Central memory CD4-positive, alpha-beta T cell (primary cell): Measurements from ENCODE around the gene CPD.
"Not testable (repeated sequence)": the region's sequence is repeated elsewhere in the genome, so short reads cannot be mapped to it uniquely, and the experiment has no call there.

ENCODE experiments used
- DNase-seq: peaks from one replicate; pipeline ENCODE4 v3.0.0; 2022
- total RNA-seq, 3 experiments: gene quantifications; one replicate each; lab custom pipeline; 2026; lab: John Stamatoyannopoulos, UW

The CPD gene
- total RNA-seq = 75.8 to 193 (median 97.9) reads per million in 3 experiments

GRCh38 chr17:30378825-30379302 is at the start of gene CPD:
CPD (plus strand) TSS chr17:30378927; CDS start chr17:30378981, 54 bp downstream.
- DNase-seq = peak; percentile 95

GRCh38 chr17:30332057-30332542 is 46.6 kb upstream of the CPD start:
- peak; percentile 82 for DNase-seq

- DNase-seq = no peak
Observed at GRCh38 chr17:30333503-30334360, 45.0 kb upstream of the CPD start, which contains the start of gene TMIGD1. TMIGD1 (minus strand) TSS chr17:30334057; CDS start chr17:30332133, 1,924 bp downstream.

DNA sequence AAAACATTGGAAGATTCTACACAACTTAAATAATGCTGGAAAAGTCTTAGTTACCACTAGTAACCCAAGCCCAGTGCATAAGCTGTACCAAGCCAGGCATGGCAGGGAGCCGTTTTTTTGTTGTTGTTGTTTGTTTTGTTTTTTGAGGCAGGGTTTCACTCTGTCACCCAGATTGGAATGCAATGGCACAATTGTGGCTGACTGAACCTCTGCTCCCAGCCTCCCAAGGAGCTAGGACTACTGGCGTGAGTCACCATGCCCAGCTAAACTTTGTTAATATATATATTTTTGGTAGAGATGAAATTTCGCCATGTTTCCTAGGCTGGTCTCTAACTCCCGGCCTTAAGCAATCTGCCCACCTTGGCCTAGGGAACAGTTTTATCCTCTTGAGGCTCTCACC is 44.3 kb upstream of the CPD start:
- DNase-seq = no peak

GRCh38 chr17:30336369-30337171 is 42.2 kb upstream of the CPD start:
- DNase-seq = peak; percentile 73

- DNase-seq = no peak
Observed at GRCh38 chr17:30337393-30337999, 41.2 kb upstream of the CPD start.

DNA sequence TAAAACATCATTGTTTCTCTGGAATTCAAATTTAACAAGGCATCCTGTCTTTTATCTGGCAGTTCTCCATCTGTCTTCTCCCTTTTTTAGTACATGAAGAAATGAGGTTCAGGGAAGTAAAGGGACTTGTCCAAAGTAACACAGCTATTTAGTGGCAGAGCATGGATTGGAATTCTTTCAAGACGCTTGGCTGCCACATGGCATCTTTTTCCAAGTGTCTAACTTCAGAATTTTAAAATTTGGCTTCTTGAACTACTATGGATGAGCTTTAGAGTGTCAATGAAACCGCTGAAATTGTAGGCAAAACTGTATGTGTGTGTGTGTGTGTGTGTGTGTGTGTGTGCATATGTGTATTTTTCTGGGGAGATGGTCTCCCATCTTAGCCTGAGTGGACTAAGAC is 39.6 kb upstream of the CPD start:
- DNase-seq = no peak

DNA sequence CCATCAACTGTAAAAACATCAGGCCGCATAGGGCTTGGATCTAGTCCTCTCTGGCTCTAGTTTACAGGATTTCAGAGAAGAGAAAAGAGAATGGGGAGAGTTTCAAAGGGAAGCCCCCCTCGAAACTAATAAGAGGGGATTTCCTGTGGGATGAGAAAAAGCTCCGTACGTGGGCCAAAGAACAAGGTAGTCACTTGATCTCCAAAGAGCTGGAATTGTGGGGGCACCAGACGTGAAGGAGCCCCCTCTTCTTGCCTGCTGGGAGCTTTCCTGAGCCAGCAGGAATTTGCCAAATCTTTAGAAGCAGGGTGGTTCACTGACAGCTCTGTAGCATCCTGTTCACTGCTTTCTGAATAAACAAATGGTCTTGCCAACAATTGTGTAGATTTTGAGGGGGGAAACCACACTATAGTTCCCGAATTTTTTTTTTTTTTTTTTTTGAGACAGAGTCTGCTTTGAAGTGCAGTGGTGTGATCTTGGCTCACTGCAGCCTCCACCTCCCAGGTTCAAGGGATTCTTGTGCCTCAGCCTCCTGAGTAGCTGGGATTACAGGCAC is 37.8 kb upstream of the CPD start:
- no peak for DNase-seq

GRCh38 chr17:30341703-30342249 is 37.0 kb upstream of the CPD start:
- no peak for DNase-seq

- DNase-seq = not testable (repeated sequence)
Observed at GRCh38 chr17:30343244-30343643, 35.5 kb upstream of the CPD start.

- no peak for DNase-seq
Observed at GRCh38 chr17:30343796-30344195, 34.9 kb upstream of the CPD start.

GRCh38 chr17:30344283-30345088 is 34.2 kb upstream of the CPD start:
- no peak for DNase-seq

DNA sequence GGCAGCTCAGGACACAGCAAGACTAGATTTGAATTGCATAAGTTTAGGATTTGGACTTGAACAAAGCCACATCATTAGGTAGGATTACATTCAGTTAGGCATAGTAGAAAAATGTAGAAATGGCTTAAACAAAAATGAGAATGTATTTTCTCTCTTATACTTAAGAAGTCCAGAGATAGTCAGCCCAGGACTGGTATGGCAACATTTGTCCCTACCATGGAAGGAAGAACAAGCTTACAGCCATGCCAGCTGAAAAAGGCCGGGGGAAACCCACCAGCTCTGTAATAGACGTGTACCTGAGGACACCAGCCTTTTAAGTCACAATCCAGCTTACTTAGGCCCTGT is 33.7 kb upstream of the CPD start:
- DNase-seq = no peak

DNA sequence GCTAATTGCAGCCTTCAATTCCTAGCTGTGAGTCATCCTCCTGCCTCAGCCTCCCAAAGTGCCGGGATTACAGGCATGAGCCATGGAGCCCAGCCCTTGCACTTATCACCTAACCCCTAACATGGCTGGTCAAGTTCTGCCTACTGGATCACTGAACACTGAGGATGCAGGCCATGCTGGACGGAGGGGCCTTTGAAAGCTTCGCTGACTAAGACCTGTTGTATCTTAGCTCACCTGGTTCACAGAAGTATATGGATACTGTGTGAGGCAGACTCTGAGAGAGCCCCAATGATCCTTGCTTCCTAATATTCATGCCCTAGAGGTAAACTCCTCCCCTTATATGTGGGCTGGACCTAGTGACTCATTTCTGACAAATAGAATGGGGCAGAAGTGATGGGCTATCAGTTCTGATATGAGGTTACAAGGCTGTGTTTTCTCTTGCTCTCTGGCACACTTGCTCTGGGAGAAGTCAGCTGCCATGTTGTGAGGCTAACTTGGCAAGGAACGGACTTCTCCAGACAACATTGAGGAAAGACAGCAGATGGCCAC is 33.1 kb upstream of the CPD start:
- no peak for DNase-seq

GRCh38 chr17:30346221-30346795 is 32.4 kb upstream of the CPD start:
- no peak for DNase-seq

DNA sequence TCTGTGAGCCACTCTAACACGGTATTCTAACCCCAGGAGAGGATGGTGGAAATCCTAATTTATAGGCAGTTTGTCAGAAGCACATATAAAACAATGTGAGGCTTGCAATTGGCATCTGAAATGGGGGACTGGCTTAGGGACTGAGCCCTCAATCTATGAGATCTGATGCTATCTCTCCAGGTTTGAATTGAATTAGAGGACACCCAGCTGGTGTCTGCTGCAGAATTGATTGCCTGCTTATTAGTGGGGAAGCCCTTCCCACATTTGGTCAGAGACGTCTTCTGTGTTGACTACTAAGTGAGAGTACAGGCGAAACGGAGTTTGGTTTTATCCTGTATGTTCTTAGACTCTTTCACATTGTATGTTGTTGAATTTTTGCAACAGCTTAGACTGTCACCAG is 31.2 kb upstream of the CPD start:
- DNase-seq = no peak

DNA sequence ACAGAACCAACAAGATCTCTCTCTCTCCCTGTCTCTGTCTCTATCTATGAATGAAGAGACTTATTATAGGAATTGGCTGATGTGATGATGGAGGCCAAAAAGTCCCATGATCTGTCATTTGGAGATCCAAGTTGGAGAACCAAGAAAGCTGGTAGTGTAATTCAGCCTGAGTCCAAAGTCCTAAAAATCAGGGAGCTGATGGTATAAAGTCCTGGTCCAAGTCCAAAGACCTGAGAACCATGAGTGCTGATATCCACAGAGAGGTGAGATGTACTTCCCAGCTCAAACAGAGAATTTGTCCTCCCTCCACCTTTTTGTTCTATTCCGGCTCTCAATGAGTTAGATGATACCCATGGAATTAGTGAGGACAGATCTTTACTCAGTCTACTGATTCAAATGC is 29.5 kb upstream of the CPD start:
- DNase-seq = no peak

- not testable (repeated sequence) for DNase-seq
Observed at GRCh38 chr17:30351263-30351662, 27.5 kb upstream of the CPD start.

DNA sequence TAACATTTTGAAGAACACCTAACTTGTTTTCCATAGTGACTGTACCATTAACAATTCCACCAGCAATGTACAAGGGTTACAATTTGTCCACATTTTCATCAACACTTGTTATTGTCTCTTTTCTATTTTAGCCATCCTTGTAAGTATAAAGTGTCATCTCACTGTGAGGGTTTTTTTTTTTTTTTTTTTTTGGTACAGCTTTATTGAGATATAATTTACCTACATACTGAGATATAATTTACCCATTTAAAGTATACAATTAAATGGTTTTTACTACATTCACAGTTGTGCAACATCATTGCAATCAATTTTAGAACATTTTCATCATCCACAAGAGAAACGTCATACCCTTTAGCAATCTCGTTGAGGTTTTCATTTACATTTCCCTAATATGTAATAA is 27.0 kb upstream of the CPD start:
- no peak for DNase-seq

DNA sequence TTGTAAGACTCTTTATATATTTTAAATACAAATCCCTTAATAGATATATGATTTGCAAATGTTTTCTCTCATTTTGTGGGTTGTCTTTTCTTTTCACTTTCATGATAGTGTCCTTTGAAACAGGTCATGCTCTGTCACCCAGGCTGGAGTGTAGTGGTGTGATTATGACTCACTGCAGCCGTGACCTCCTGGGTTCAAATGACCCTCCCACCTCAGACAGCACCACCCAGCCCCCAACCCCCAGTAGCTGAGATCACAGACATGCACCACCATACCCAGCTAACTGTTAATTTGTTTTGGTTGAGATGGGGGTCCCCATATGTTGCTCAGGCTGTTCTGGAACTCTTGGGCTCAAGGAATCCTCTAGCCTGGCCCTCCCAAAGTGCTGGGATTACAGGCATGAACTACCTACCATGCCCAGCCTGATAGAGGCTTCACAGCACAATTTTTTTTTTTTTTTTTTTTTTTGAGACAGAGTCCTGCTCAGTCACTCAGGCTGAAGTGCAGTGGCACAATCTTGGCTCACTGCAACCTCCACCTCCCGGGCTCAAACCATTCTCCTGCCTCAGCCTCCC is 26.4 kb upstream of the CPD start:
- no peak for DNase-seq
